Stimulated activated CD4-positive, alpha-beta T cell treated with anti-CD3 and anti-CD28 coated beads, Interleukin-1b, Interleukin-23, amount 100 ng/mL, for 48 hours (primary cell): ENCODE measurements around the gene CPT1B.

Experiments used
- DNase-seq: peaks from one replicate; pipeline ENCODE4 v3.0.0-alpha.2; 2020

Gene CPT1B

GRCh38 chr22:50584106-50585096 is 6.2 kb upstream of the CPT1B start:
- no peak for DNase-seq

- DNase-seq = no peak
These were observed 5.2 kb upstream of the CPT1B start for GRCh38 chr22:50583294-50583861.

GRCh38 chr22:50582493-50583293 is 4.5 kb upstream of the CPT1B start, which contains the start of gene CHKB:
Gene CHKB, minus strand, starts transcription at chr22:50582849. Its CDS starts 68 bp downstream, at chr22:50582781.
- DNase-seq = peak; percentile 99

GRCh38 chr22:50581950-50582492 is 3.8 kb upstream of the CPT1B start:
- peak; percentile 50 for DNase-seq

- no peak for DNase-seq
These were observed 3.1 kb upstream of the CPT1B start for GRCh38 chr22:50581031-50581949.

- DNase-seq = no peak
These were observed 1.5 kb upstream of the CPT1B start for GRCh38 chr22:50579752-50580151.

GRCh38 chr22:50578776-50579310 is 616 bp upstream of the CPT1B start:
- DNase-seq = no peak

GRCh38 chr22:50577697-50577986 is 585 bp downstream of the CPT1B start:
- no peak for DNase-seq

- DNase-seq = no peak
These were observed 1.2 kb downstream of the CPT1B start for GRCh38 chr22:50576806-50577696.

- DNase-seq = no peak
These were observed 2.2 kb downstream of the CPT1B start for GRCh38 chr22:50576070-50576469.

- no peak for DNase-seq
These were observed 2.7 kb downstream of the CPT1B start for GRCh38 chr22:50575426-50575941.

GRCh38 chr22:50574383-50574755 is 3.9 kb downstream of the CPT1B start:
- no peak for DNase-seq

- no peak for DNase-seq
These were observed 4.5 kb downstream of the CPT1B start for GRCh38 chr22:50573491-50574382.

GRCh38 chr22:50572965-50573364 is 5.3 kb downstream of the CPT1B start:
- DNase-seq = no peak

- DNase-seq = no peak
These were observed 6.7 kb downstream of the CPT1B start for GRCh38 chr22:50571264-50572175.

GRCh38 chr22:50570861-50571260 is 7.4 kb downstream of the CPT1B start:
- no peak for DNase-seq

- DNase-seq = no peak
These were observed 8.2 kb downstream of the CPT1B start for GRCh38 chr22:50569896-50570535.

- no peak for DNase-seq
These were observed 9.2 kb downstream of the CPT1B start for GRCh38 chr22:50569041-50569459.
